ENCODE results near the gene BAZ1B. TPM values are rescaled to one million over a fixed set of nuclear protein-coding genes. Genes with fewer than 3 reads are reported as not detected.

BAZ1B gene
- total RNA-seq, 2 donors from 2014 or later, result 76.0 to 90.8 TPM

- no peak overlapping the region for H3K27ac Mint-ChIP-seq
- no peaks in the 10 kb centered on the region for H3K9me3 Mint-ChIP-seq
- DNase-seq (ENCODE audit: low spot score in 2 of 2), result no peak
- H3K36me3 Mint-ChIP-seq, result no peaks in the 10 kb centered on the region
- no peak for ATAC-seq
Measured at GRCh38 chr7:73395538-73396503, 126.3 kb downstream of the BAZ1B start.

GRCh38 chr7:73394422-73394821 lies 127.7 kb downstream of the BAZ1B start:
- DNase-seq (ENCODE audit: low spot score in 2 of 2) (no peak), ATAC-seq (no peak)
- H3K27ac Mint-ChIP-seq, result no peak overlapping the region
- peaks cover 8% of the 10 kb centered on the region in 2 donors for H3K9me3 Mint-ChIP-seq
- H3K36me3 Mint-ChIP-seq, result peaks cover 0 to 6% of the 10 kb centered on the region in 2 donors

GRCh38 chr7:73391396-73391795 lies 130.7 kb downstream of the BAZ1B start:
- DNase-seq (ENCODE audit: low spot score in 2 of 2) (no peak), ATAC-seq (no peak)
- Mint-ChIP-seq H3K9me3 (peaks cover 19 to 22% of the 10 kb centered on the region in 2 donors), H3K27ac (no peak overlapping the region), H3K36me3 (peaks cover 16 to 24% of the 10 kb centered on the region in 2 donors)

Other genes with a start within 250 kb of the BAZ1B start
- gene NSUN5, start 213.5 kb downstream of the BAZ1B start, total RNA-seq, result 10 to 100 TPM; 47.9 to 75.2 TPM
- under 1 TPM in 1 of 2 donors, not detected in 1; 0.20 TPM for gene TRIM50, start 194.2 kb downstream of the BAZ1B start, total RNA-seq
- not detected for gene FKBP6, start 194.1 kb downstream of the BAZ1B start, total RNA-seq
- under 1 TPM; 0.09 to 0.23 TPM for gene FZD9, start 88.5 kb downstream of the BAZ1B start, total RNA-seq
- 10 to 100 TPM; 51.5 to 60.1 TPM for gene BCL7B, start 35.4 kb upstream of the BAZ1B start, total RNA-seq
- gene TBL2, start 56.3 kb upstream of the BAZ1B start, total RNA-seq, result 10 to 100 TPM; 33.3 to 35.2 TPM
- not detected for gene MLXIPL, start 102.2 kb upstream of the BAZ1B start, total RNA-seq
- gene VPS37D, start 145.5 kb upstream of the BAZ1B start, total RNA-seq, result under 1 TPM in 1 of 2 donors, not detected in 1; 0.95 TPM
- gene DNAJC30, start 161.2 kb upstream of the BAZ1B start, total RNA-seq, result 1 to 10 TPM; 3.7 to 7.5 TPM
- 10 to 100 TPM; 91.8 to 97.9 TPM for gene BUD23, start 161.3 kb upstream of the BAZ1B start, total RNA-seq
- gene STX1A, start 197.4 kb upstream of the BAZ1B start, total RNA-seq, result 10 to 100 TPM in 1 of 2 donors, 1 to 10 TPM in 1; 8.8 to 14.0 TPM
- gene ABHD11, start 216.5 kb upstream of the BAZ1B start, total RNA-seq, result 10 to 100 TPM; 17.3 to 18.1 TPM
- not detected for gene CLDN3, start 248.0 kb upstream of the BAZ1B start, total RNA-seq

Measured in activated naive CD4-positive, alpha-beta T cell treated with anti-CD3 and anti-CD28 coated beads, Interleukin-2, amount 50 U/mL, for 72 hours (primary cell).